ENCODE results near the gene SMARCB1.

The SMARCB1 gene

DNA sequence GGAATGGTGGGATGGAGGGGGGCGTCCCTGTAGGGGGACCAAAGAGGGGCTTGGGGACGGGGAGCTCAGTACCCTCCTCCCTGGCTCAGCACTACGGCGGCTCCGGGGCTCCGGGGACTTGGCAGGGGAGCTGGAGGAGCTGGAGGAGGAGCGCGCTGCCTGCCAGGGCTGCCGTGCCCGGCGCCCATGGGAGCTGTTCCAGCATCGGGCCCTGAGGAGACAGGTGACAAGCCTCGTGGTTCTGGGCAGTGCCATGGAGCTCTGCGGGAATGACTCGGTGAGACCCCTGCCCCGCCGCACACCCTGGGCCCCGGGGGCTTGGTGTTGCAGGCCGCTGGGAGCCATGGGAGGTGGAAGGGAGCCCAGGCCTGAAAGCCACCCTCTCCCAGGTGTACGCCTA lies 95.6 kb downstream of the SMARCB1 start:
- DNase-seq (ENCODE audit: low read depth in 2 of 2): no peak
- TF ChIP-seq, protein P1, sequence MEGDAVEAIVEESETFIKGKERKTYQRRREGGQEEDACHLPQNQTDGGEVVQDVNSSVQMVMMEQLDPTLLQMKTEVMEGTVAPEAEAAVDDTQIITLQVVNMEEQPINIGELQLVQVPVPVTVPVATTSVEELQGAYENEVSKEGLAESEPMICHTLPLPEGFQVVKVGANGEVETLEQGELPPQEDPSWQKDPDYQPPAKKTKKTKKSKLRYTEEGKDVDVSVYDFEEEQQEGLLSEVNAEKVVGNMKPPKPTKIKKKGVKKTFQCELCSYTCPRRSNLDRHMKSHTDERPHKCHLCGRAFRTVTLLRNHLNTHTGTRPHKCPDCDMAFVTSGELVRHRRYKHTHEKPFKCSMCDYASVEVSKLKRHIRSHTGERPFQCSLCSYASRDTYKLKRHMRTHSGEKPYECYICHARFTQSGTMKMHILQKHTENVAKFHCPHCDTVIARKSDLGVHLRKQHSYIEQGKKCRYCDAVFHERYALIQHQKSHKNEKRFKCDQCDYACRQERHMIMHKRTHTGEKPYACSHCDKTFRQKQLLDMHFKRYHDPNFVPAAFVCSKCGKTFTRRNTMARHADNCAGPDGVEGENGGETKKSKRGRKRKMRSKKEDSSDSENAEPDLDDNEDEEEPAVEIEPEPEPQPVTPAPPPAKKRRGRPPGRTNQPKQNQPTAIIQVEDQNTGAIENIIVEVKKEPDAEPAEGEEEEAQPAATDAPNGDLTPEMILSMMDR (IDR thresholded peaks at IDR 0.05; ENCODE audit: low read depth, low read length): no peak

GRCh38 chr22:23883658-23884057 lies 96.9 kb downstream of the SMARCB1 start:
- H3K4me3 ChIP-seq (replicated peaks in 1 of 2; ENCODE audit: low read depth in 2 of 2, low read length in 2 of 2): no peak overlapping the region
- DNase-seq (ENCODE audit: low read depth in 2 of 2): no peak
- TF ChIP-seq, protein P1 (IDR thresholded peaks at IDR 0.05; ENCODE audit: low read depth, low read length): no peak

More for the DNA sequence above, 95.6 kb downstream of the SMARCB1 start:
- no peak overlapping the region for H3K4me3 ChIP-seq (replicated peaks in 1 of 2; ENCODE audit: low read depth in 2 of 2, low read length in 2 of 2)

DNA sequence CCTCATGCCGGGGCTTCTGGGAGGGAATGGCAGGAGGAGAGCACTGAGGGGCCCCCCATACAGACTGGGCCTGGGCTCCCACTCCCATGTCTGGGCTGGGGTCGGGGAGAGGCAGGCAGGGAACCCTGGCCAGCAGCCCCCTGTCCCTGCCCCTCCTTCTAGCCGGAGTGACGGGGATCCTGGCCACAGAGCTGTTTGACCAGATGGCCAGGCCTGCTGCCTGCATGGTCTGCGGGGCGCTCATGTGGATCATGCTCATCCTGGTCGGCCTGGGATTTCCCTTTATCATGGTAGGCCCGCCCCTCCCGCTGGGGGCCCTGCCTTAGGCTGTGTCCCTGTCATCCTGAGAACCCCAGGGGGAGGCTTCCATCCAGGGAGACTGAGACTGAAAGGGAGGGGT lies 97.4 kb downstream of the SMARCB1 start:
- TF ChIP-seq, protein P1 (IDR thresholded peaks at IDR 0.05; ENCODE audit: low read depth, low read length): no peak
- no peak for DNase-seq (ENCODE audit: low read depth in 2 of 2)

More for the DNA sequence above, 97.4 kb downstream of the SMARCB1 start:
- no peak overlapping the region for H3K4me3 ChIP-seq (replicated peaks in 1 of 2; ENCODE audit: low read depth in 2 of 2, low read length in 2 of 2)

Measured in cardiac fibroblast (primary cell).